DOHH2 (cell line): Measurements from ENCODE around the gene GMEB2.

Source experiments
- H3F3A ChIP-seq: fragments of 200-600 bp; sonication (generic), shearing (Covaris generic); 2 replicates; pipeline ENCODE4 v1.6.0; 2016; ENCODE audit warnings: antibody characterized with exemption, mild to moderate bottlenecking; ENCODE audit not compliant: control insufficient read depth, insufficient read depth
- H3K27ac ChIP-seq: fragments of 200-600 bp; sonication (generic); 2 replicates; pipeline ENCODE4 v1.5.1; 2014; ENCODE audit warnings: low read depth, mild to moderate bottlenecking, low read length, moderate library complexity
- H3K27me3 ChIP-seq: fragments of 200-600 bp; sonication (generic); 2 replicates; pipeline ENCODE4 v1.6.1; 2014; ENCODE audit warnings: mild to moderate bottlenecking, low read length, mixed read lengths; ENCODE audit not compliant: control insufficient read depth
- H3K36me3 ChIP-seq: fragments of 200-600 bp; sonication (generic); 2 replicates; pipeline ENCODE4 v1.6.1; 2014; ENCODE audit warnings: mild to moderate bottlenecking, low read length, moderate library complexity, mixed read lengths; ENCODE audit not compliant: control insufficient read depth
- H3K4me1 ChIP-seq: fragments of 200-600 bp; sonication (generic); 2 replicates; pipeline ENCODE4 v1.6.1; 2014; ENCODE audit warnings: mild to moderate bottlenecking, low read length, mixed read lengths; ENCODE audit not compliant: control insufficient read depth
- H3K4me2 ChIP-seq: fragments of 200-600 bp; sonication (generic); 2 replicates; pipeline ENCODE4 v1.6.0; 2014; ENCODE audit warnings: mild to moderate bottlenecking, low read length, moderate library complexity
- H3K4me3 ChIP-seq: fragments of 200-600 bp; sonication (generic); 2 replicates; pipeline ENCODE4 v1.5.1; 2014; ENCODE audit warnings: mild to moderate bottlenecking, low read length, mixed read lengths
- H3K79me2 ChIP-seq: fragments of 200-600 bp; sonication (generic); 2 replicates; pipeline ENCODE4 v1.6.1; 2014; ENCODE audit warnings: mild to moderate bottlenecking, low read length, mixed read lengths; ENCODE audit not compliant: control insufficient read depth
- H3K9me2 ChIP-seq: fragments of 200-600 bp; sonication (generic); replicated peaks from 2 replicates; pipeline ENCODE4 v1.6.1; 2014; ENCODE audit warnings: mild to moderate bottlenecking, low read length, mixed read lengths; ENCODE audit not compliant: control insufficient read depth
- H3K9me3 ChIP-seq: fragments of 200-600 bp; sonication (generic); 2 replicates; pipeline ENCODE4 v1.6.1; 2014; ENCODE audit warnings: antibody characterized with exemption, low read length, mixed read lengths; ENCODE audit not compliant: control insufficient read depth, insufficient read depth
- H4K20me1 ChIP-seq: fragments of 200-600 bp; sonication (generic); 2 replicates; pipeline ENCODE4 v1.6.0; 2014; ENCODE audit warnings: low read depth, mild to moderate bottlenecking, antibody characterized with exemption, low read length, moderate library complexity; ENCODE audit not compliant: control insufficient read depth, insufficient read depth
- EZH2phosphoT487 ChIP-seq: fragments of 200-600 bp; sonication (generic); IDR thresholded peaks from 2 replicates; pipeline ENCODE4 v1.6.1; 2017; ENCODE audit warnings: borderline replicate concordance, mild to moderate bottlenecking, antibody characterized with exemption, low read length, moderate library complexity, mixed read lengths
- TF ChIP-seq, protein P1 (sequence below): fragments of 200-600 bp; sonication (generic); IDR thresholded peaks from one replicate; pipeline ENCODE4 v1.5.1; 2014; ENCODE audit warnings: antibody characterized with exemption, mild to moderate bottlenecking, low read depth, low read length; ENCODE audit not compliant: poor library complexity, severe bottlenecking

The GMEB2 gene

DNA sequence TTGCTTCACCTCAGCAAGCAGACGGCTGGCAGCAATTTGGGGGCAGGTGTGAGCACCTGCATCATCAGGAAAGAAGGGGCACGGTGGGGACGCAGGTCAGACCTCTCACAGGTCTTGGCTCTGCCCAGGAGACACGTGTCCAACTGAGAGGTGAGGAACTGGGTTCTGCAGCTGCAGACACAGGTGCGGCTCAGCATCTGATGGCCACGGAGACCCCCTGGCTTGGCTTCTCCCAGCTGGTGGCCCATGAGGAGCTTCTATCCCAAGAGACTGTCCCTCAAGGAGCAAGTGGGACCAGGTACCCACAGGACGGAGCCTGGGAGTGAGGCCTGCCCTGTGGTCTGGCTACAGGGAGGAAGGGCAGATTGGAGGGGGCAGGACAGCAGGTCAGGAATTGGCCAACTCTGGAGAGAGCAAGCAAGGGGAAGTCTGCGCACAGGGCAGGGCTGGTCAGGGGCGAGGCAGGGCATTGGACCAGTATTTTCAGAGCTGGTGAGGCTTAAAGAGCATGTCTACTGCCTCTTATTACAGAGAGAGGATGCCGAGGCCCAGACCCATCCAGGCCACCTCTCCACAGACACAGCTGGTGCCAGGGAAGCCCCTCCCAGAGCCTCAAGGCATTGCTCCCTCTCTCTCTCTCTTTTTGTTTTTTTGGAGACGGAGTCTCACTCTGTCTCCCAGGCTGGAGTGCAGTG lies 22.1 kb upstream of the GMEB2 start:
- H3K4me2 ChIP-seq: no peak overlapping the region

DNA sequence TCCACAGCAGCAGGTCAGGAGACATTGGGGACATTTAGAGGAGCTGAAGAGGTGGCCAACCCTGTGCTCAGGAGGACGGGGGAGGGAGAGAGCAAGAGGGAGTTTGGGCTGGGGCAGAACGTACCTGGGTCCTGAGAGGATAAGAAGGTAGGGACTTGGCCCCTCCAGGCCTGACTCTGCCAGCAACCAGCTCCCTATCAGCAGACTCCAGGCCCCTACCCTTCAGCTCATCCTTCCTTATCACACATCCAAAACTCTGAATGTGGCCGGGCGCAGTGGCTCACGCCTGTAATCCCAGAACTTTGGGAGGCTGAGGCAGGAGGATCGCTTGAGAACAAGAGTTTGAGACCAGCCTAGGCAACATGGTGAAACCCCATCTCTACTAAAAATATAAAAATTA lies 21.3 kb upstream of the GMEB2 start:
- Histone ChIP-seq H3K27ac (no peak overlapping the region), H4K20me1 (no peaks in the 10 kb centered on the region; the same call in 1 of the 2 replicates), H3K4me3 (no peak overlapping the region), H3K36me3 (no peaks in the 10 kb centered on the region), H3K27me3 (peaks cover 16% of the 10 kb centered on the region), H3K79me2 (no peaks in the 10 kb centered on the region), H3K9me3 (no peaks in the 10 kb centered on the region), H3K4me1 (peaks cover 9% of the 10 kb centered on the region; the same call in 1 of the 2 replicates), H3F3A (no peaks in the 10 kb centered on the region), H3K9me2 (no peaks in the 10 kb centered on the region), H3K4me2 (no peak overlapping the region)
- TF ChIP-seq, protein P1, sequence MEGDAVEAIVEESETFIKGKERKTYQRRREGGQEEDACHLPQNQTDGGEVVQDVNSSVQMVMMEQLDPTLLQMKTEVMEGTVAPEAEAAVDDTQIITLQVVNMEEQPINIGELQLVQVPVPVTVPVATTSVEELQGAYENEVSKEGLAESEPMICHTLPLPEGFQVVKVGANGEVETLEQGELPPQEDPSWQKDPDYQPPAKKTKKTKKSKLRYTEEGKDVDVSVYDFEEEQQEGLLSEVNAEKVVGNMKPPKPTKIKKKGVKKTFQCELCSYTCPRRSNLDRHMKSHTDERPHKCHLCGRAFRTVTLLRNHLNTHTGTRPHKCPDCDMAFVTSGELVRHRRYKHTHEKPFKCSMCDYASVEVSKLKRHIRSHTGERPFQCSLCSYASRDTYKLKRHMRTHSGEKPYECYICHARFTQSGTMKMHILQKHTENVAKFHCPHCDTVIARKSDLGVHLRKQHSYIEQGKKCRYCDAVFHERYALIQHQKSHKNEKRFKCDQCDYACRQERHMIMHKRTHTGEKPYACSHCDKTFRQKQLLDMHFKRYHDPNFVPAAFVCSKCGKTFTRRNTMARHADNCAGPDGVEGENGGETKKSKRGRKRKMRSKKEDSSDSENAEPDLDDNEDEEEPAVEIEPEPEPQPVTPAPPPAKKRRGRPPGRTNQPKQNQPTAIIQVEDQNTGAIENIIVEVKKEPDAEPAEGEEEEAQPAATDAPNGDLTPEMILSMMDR: no peak
- no peak for TF ChIP-seq EZH2phosphoT487

More for the DNA sequence above, 22.1 kb upstream of the GMEB2 start:
- Histone ChIP-seq H3K27me3 (peaks cover 16% of the 10 kb centered on the region), H3K4me1 (peaks cover 15% of the 10 kb centered on the region), H3K4me3 (no peak overlapping the region), H3K36me3 (no peaks in the 10 kb centered on the region), H3F3A (no peaks in the 10 kb centered on the region), H4K20me1 (no peaks in the 10 kb centered on the region; the same call in 1 of the 2 replicates), H3K27ac (no peak overlapping the region), H3K79me2 (no peaks in the 10 kb centered on the region), H3K9me3 (no peaks in the 10 kb centered on the region), H3K9me2 (no peaks in the 10 kb centered on the region)
- TF ChIP-seq, protein P1: no peak
- TF ChIP-seq EZH2phosphoT487: no peak

DNA sequence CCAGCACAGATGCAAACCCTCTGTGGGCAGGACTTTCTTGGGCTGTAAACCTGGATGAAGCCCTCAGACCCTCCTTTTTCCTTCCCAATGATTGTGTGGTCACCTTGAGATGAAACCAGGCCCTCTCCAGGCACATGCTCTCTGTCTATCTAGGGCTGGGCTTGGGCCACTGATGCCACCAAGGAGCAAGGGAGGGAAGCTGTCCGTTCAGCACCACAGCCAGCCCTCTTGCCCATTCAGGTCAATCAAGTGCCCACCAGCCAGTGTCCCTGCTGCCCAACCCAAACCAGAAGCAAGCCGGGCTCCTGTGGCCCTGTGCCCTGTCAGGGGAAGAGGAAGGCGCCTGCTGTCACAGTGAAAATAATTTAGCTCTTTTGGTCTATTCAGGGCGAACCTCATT lies 18.3 kb upstream of the GMEB2 start:
- no peak for TF ChIP-seq EZH2phosphoT487
- TF ChIP-seq, protein P1: no peak
- H3K27ac ChIP-seq: no peak overlapping the region
- H4K20me1 ChIP-seq: no peaks in the 10 kb centered on the region
- no peak overlapping the region for H3K4me2 ChIP-seq
- no peaks in the 10 kb centered on the region for H3K9me3 ChIP-seq
- no peaks in the 10 kb centered on the region for H3K36me3 ChIP-seq
- H3K27me3 ChIP-seq: no peaks in the 10 kb centered on the region
- no peaks in the 10 kb centered on the region for H3K9me2 ChIP-seq
- no peaks in the 10 kb centered on the region for H3F3A ChIP-seq
- H3K4me3 ChIP-seq: no peak overlapping the region
- H3K79me2 ChIP-seq: no peaks in the 10 kb centered on the region
- peaks cover 16% of the 10 kb centered on the region for H3K4me1 ChIP-seq
